ENCODE data around the gene TSPAN18.

GRCh38 chr11:44893846-44894617 is 167.3 kb downstream of the TSPAN18 start:
- TF ChIP-seq CTCF (IDR thresholded peaks at IDR 0.05) (peak; percentile 93), REST (IDR thresholded peaks at IDR 0.05; ENCODE audit: insufficient read depth in 1 of 2, low read depth in 2 of 2, low read length in 1 of 2) (no peak), POLR2AphosphoS5 (IDR thresholded peaks at IDR 0.05; ENCODE audit: low read depth, low read length) (no peak), TCF7L2 (IDR thresholded peaks at IDR 0.05; ENCODE audit: low read depth, low read length) (no peak), SIN3A (IDR thresholded peaks at IDR 0.05; ENCODE audit: borderline replicate concordance, insufficient read depth, low read depth, low read length) (no peak)

Measured in Panc1 (cell line).